ENCODE results near the gene FBLN1.

GRCh38 chr22:45550416-45550815 is 47.7 kb downstream of the FBLN1 start:
- TF ChIP-seq CTCF (CRISPR knock-in tag; IDR thresholded peaks at IDR 0.05) (no peak), ZNF253 (CRISPR knock-in tag; IDR thresholded peaks at IDR 0.05; ENCODE audit: borderline replicate concordance) (no peak), ZNF597 (CRISPR knock-in tag; IDR thresholded peaks at IDR 0.05) (no peak), CHD4 (IDR thresholded peaks at IDR 0.05; ENCODE audit: borderline replicate concordance, low read length) (no peak), ZNF512 (CRISPR knock-in tag; IDR thresholded peaks at IDR 0.05) (no peak), KIAA2018 (CRISPR knock-in tag; IDR thresholded peaks at IDR 0.05; ENCODE audit: borderline replicate concordance) (no peak), GTF2F1 (IDR thresholded peaks at IDR 0.05; ENCODE audit: low read length) (no peak), ZMYM2 (CRISPR knock-in tag; IDR thresholded peaks at IDR 0.05) (no peak), ZSCAN5A (CRISPR knock-in tag; IDR thresholded peaks at IDR 0.05; ENCODE audit: borderline replicate concordance) (no peak), SRSF4 (IDR thresholded peaks at IDR 0.05; ENCODE audit: low read depth, low read length, poor library complexity, severe bottlenecking) (no peak), PCBP1 (IDR thresholded peaks at IDR 0.05; ENCODE audit: borderline replicate concordance, low read depth, low read length) (no peak)

All from HepG2 (cell line).